ENCODE measurements around the gene SPAG16.

SPAG16 gene

DNA sequence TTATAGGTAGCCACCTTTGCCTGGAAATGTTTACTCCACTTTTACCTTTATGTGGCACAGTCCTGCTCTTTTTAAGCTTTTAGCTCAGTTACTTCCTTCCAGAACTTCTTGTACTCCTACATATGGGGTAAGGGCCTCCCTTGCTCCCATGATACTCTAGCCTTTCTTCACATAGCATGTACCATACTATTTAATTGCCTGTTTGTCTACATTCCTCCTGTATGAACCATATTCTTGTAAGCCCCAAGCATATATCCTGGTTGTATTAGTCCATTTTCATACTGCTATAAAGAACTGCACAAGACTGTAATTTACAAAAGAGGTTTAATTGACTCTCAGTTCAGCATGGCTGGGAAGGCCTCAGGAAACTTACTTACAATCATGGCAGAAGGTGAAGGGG is 1035.9 kb downstream of the SPAG16 start:
- no peak for DNase-seq

- DNase-seq: no peak
Measured at GRCh38 chr2:214322662-214323061, 1038.4 kb downstream of the SPAG16 start.

DNA sequence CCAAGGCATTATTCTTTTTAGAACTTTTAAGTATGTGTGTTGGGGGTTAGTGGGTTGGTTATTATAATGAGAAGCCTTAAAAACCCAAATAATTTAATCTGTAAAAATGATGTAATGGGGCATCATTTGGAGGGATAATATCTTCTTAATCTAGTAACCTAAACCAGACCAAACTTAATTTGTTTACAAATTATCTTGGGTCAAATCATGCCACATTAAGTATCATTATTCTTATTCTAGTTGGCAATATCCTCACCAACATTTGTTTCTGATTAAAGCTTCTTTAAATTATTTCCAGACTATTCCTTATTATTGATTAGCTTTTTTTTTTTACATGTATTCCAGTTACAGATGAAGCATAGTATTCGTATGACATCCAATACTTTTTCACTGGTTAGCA is 1041.1 kb downstream of the SPAG16 start:
- no peak for DNase-seq

DNA sequence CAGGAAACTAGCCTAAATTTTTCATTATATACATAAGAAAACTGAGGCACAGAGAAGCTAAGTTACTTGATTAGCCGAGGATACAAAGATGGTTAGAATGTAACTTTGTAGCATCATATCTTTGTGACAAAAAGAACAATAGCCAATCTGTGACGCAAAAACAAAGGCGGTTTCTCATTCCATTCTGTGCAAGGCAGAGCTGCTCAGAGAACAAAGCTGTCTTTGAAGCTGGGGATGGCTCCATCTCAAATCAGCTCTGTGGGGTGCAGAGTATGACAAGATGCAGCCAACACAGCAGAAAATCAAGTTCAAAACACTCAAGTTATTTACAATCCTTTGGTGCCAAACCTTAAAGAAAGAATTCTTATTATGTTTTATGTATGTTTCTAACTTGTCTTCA is 1044.7 kb downstream of the SPAG16 start:
- DNase-seq: no peak

- DNase-seq: no peak
Measured at GRCh38 chr2:214341646-214342045, 1057.4 kb downstream of the SPAG16 start.

DNA sequence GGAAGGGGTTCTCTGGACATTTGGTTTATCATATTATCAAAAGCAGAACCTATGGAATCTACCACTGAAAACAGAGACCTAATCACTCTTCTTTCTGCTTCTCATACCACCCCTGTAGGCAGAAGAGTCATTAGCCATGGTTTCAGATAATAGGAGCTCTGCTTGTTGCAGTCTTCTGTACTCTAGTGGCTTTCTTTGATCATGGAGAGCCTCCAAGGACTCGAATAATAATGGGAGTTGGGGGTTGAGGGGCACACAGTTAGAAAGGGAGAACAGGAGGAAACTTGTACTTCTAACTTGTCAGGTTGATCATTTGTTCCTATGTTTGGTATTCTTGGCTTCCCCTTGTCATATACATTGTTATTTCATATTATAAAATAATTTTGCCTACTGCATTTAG is 1074.2 kb downstream of the SPAG16 start:
- DNase-seq: no peak

DNA sequence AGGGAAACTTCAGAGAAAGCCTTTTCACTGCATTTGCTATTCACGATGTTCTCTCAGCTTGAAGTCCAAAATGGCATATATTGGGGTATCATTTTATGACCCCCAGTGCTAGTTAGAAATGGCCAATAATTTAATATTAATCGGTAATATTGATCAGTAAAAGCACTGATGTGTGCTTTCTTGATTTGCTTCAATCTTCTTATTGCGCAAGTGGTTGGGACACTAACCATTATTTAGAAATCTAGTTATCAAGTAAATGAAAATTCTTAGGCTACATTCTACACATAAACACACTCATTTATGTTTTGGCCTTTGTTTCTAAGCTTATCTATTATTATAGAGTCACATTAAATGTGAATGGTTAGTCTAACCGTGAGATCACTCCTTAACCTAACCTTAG is 1076.9 kb downstream of the SPAG16 start:
- no peak for DNase-seq

DNA sequence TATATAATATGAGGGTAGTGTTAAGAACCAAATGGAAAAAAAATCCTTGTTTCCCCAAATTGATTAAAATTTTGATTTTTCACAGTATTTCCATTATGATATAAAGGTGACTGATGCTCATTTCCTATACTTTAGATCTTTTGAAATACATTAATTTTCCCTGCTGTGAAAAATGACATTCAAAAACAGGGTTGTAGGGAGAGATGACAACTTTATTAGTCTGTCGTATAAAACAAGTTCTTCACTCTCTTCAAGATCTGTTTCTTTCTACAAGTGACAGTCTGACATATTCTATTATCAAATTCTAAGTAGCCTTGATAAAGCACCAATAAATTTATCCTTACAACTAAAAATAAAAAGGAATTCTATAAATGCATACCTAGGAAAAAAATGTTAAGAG is 1081.3 kb downstream of the SPAG16 start:
- no peak for DNase-seq

DNA sequence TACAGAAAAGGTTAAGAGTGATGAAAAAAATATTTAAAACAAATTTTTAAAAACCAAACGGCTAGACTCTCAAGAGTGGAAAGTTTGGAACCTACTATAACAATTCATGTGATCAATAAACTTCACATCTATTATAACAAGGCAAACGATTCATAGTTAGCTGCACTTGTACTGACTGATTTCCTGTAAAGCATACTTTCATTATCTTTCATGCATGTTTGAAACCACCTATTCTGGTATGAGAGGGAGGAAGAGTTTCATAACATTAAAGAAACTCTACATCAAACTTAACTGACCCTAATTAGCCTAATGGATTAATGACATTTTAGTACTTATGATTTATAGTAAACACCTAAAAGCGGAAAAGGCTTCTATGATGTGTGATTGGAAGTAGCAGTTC is 1082.9 kb downstream of the SPAG16 start:
- no peak for DNase-seq

DNA sequence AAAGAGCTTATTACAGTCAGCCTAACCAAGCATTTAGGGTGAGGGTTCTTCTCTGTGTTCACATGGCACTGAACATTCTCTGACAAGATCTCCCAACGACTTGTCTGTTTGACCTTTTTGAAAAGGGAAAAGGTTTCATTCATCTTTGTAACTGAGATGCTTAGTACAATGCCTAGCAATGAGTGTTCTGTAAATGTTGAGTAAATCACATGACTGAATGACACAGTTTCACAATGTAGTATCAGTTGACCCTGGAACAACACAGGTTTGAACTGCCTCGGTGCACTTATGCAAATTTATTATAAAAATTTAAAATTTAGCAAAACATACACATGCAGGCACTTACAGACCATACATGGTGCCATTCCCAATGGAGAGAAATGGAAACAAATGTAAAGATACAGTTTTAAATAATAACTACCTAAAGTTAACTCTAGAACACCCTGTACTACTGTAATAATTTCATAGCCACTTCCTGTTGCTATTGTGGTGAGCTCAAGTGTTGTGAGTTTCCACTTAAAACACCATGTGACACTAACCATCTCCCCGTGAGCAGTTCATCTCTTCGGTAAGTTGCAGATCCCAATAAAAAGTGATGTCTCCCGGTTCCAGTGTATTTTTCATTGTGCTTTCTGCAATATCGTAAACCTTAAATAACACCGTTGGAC is 1092.5 kb downstream of the SPAG16 start:
- no peak for DNase-seq

- DNase-seq: no peak
Measured at GRCh38 chr2:214377286-214377624, 1093.0 kb downstream of the SPAG16 start.

GRCh38 chr2:214378455-214379103 is 1094.3 kb downstream of the SPAG16 start:
- DNase-seq: no peak

- no peak for DNase-seq
Measured at GRCh38 chr2:214379227-214379626, 1095.0 kb downstream of the SPAG16 start.

DNA sequence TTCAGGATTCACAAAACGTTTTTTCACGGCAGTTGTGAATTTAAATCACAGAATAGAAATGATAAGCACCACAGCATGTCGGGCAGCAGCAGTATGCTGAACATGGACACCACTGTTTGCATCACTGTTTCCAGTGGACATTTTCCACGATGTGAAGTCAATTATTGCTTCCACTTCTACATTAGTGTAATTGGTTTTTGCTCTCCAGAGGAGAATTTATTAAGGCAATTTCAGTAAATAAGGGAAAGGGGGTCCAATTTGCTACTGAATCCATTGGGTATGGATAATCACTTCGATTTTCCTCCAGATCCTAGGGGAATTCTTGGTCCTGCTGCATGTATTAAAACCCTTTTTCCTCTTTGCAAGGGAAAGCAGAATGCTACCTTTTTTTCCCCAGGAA is 1096.4 kb downstream of the SPAG16 start:
- DNase-seq: no peak

GRCh38 chr2:214382229-214382628 is 1098.0 kb downstream of the SPAG16 start:
- DNase-seq: no peak

DNA sequence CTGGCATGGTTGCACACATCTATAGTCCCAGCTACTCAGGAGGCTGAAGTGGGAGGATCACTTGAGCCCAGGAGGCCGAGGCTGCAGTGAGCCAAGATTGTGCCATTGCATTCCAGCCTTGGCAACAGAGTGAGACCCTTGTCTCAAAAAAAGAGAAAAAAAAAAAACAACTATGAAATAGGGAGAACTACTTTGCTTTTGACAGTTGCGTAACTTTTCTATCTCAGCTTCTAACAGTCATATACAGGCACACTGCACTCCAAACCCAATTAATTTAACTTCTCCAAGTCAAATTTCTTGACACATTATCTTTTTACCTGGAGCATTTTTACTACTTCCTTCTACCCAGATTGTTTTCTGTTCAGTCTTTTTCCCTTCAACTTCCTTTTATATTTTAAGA is 1102.5 kb downstream of the SPAG16 start:
- DNase-seq: no peak

GRCh38 chr2:214389334-214389733 is 1105.1 kb downstream of the SPAG16 start:
- no peak for DNase-seq

DNA sequence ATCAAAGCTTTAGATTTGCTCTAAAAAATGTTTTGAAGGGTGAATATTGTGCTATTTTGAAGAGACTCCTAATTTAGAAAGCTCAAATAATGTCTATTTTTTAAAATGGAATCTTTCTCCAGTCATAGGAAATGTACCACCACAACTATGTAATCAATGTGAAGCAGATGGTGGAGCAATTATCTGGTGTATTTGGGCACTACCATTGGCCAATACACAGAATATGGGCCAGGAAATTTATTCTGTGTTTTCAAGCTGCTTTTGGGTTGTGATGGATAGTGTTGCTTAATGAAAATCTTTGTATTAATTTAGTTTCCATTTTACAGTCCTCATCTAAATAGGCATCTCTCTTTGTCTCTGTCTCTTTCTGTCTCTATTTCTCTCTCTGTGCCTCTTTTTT is 1109.5 kb downstream of the SPAG16 start:
- no peak for DNase-seq

- DNase-seq: no peak
Measured at GRCh38 chr2:214395040-214395439, 1110.8 kb downstream of the SPAG16 start.

- no peak for DNase-seq
Measured at GRCh38 chr2:214401580-214401979, 1117.3 kb downstream of the SPAG16 start.

DNA sequence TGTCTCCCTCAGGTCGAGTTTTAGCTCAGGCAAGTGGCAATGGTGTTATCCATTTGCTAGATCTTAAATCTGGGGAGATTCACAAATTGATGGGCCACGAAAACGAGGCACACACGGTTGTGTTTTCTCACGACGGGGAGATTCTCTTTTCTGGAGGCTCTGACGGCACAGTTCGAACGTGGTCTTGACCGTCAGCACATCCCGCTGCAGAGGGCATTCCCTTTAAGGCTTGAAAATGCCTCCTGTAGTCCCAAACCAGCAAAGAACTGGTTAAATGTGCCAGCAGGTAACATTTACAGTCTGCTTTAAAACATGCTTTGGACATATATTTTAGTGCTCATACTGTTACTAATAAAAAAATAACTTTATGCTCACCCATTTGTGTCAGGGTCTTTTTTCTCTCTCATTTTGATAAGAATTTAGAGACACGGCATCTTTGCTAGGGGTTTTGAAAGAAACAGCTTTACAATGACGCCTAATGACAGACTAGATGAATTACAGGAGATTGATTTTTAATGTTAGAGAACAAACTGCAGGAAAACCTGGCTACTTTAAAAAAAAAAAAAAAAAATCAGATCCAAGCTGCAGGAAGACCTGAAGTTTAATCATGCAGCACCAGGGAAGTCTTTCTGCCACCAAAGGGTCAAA is 1126.0 kb downstream of the SPAG16 start:
- DNase-seq: no peak

DNA sequence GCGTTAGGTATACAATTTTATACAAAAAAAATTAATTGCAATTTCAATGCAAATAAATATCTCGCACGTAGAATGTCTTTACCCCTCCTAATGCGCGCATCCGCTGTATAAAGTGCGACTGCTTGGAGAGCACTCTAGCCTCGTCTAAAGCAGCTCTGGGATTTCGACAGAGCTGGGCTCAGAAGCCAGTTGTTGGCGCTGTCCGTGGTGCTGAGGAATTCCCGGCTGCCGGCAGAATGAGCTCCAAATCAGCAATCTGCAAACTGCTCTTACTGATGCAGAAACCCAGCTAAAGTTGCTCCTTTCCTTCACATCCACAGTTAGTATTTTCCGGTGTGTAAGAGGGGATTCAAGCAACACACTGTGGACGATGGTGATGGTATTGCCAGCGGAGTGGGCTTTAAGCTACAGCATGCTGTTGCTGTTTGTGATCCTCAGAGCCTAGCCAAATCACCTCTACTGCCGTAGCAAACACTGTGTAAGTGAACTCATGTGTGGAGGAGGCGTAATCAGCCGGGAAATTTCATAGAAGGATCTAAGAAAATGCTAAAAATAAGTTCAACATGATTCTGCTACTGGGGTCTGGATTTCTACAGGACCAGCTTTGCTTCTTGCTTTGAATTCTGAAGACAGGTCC is 1126.8 kb downstream of the SPAG16 start, which contains the start of gene VWC2L:
VWC2L (plus strand) TSS at position 137 of the 637 bp plus-strand sequence. CDS start 3,140 bp downstream, outside the sequence.
- DNase-seq: no peak

DNA sequence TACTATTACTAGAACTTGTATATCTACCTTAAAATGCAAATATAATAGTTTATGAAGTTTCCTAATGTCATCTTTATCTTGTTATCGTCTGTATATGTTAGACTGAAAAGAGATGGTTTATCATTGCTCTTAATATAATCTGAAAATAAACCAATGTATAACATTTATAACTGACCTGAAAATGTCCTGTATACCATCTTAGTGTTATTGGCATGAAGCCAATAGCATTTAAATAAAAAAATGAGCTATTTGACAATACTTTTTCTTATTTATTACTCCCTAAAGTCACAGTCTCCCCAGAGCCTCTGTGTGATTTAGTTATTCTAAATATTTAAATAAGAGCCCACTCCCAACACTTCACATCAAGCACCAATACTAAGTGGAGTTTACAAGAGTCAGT is 1128.4 kb downstream of the SPAG16 start:
- no peak for DNase-seq

DNA sequence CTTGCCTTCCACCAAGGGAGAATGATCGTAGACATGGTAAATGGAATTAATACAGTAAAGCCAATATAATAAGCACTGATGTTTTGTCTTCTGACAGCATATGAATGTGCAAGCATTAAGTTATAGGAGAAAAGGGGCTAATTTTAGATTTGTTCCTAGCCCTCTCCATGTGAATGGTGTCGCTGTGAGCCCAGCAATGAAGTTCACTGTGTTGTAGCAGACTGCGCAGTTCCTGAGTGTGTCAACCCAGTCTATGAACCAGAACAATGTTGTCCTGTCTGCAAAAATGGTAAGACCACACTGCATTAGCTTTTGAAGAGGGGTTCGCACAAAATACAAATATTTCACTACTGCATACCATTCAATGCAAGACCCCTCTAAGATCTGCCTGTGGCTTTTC is 1152.2 kb downstream of the SPAG16 start:
- DNase-seq: no peak
